Gastroesophageal sphincter (tissue), 3 donors: Measurements from ENCODE around the gene PKHD1.

Experiments used
- CTCF ChIP-seq, 4 experiments: fragments of 200-600 bp in 2 of 4; fragments of 450-650 bp in 2 of 4; sonication (generic) in 1 of 4; IDR thresholded peaks; one replicate each; pipeline ENCODE4 v1.5.1; 2017 to 2019; ENCODE audit warnings: antibody characterized with exemption in 4 of 4, mild to moderate bottlenecking in 2 of 4, moderate library complexity in 2 of 4
- EP300 ChIP-seq: sonication (generic); formaldehyde crosslinking; IDR thresholded peaks from one replicate; pipeline ENCODE4 v1.6.1; 2017; ENCODE audit warnings: antibody characterized with exemption, mild to moderate bottlenecking
- POLR2A ChIP-seq, 2 donors: fragments of 450-650 bp; IDR thresholded peaks; one replicate each; pipeline ENCODE4 v1.6.1; 2017; ENCODE audit warnings: antibody characterized with exemption in 2 of 2, mild to moderate bottlenecking in 2 of 2, moderate library complexity in 1 of 2

- TF ChIP-seq CTCF (IDR thresholded peaks at IDR 0.05) = no peak
- TF ChIP-seq POLR2A (IDR thresholded peaks at IDR 0.05) = no peak
- no peak for TF ChIP-seq EP300
Observed at GRCh38 chr6:52009466-52010140, 77.8 kb downstream of the PKHD1 start.
